Placental epithelial cell (primary cell): Measurements from ENCODE around the gene LGALS9. TPM values are rescaled to one million over a fixed set of nuclear protein-coding genes. Genes with fewer than 3 reads are reported as not detected.

Experiments
- small RNA-seq: library from RNA; depleted of rRNA; stranded (forward); fragments of <200 nt; gene quantifications from one replicate; pipeline ENCODE3, GENCODE V24; 2012
- total RNA-seq: library from RNA; depleted of rRNA; stranded (reverse); fragments of >200 nt; gene quantifications from 2 replicates; pipeline ENCODE4 v1.2.3, GENCODE V29; 2012

LGALS9 gene
- 2.7 and 5.0 TPM in 2 replicates for total RNA-seq

GRCh38 chr17:27630607-27631410 is at the start of gene LGALS9:
LGALS9 (plus strand) TSS chr17:27631188; CDS start chr17:27631266, 78 bp downstream.

Small RNA genes lying within 50 kb of the gene (small RNA-seq; reads per million reads assigned to genes)
- gene AC015688.1 (not detected), gene AC015688.2 (not detected), gene AC015688.5 (not detected), gene CPDP1 (not detected)

Other genes starting within 250 kb of the LGALS9 start
- gene KSR1, start 174.7 kb upstream of the LGALS9 start, total RNA-seq: 59.2 and 61.6 TPM in 2 replicates
- gene NOS2, start 169.3 kb downstream of the LGALS9 start, total RNA-seq: 0.11 TPM in 1 of 2 replicates, not detected in the other